Activated T-helper 1 cell treated with Interleukin-2 at 50 U/mL for 16 hours (primary cell): ENCODE results near the gene CA5A.
A peak's percentile ranks its signal among the peaks of the same experiment; 100 is the strongest.

Source experiments
- DNase-seq: peaks from one replicate; pipeline ENCODE4 v3.0.0-alpha.2; 2020; ENCODE audit warnings: low read depth

CA5A gene

DNA sequence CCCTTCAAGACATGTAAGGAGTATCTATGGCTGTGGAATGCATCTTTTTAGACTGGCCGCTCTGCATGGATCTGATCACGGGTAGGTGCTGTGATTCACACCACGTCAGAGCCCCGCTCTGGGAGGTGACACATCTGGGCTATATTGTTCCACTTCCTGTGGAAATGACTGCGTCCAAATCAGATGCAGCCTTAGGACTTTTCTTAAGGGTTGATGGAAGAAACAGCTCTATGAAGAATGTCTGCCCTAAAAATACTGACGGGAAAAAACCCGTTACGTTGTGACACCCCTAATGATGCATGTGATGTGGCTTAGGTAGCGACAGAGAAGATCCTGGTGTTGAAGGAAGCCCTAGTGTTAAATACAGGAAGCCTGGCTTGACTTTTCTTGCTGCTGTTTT lies 27.1 kb upstream of the CA5A start:
- peak; percentile 33 for DNase-seq

DNA sequence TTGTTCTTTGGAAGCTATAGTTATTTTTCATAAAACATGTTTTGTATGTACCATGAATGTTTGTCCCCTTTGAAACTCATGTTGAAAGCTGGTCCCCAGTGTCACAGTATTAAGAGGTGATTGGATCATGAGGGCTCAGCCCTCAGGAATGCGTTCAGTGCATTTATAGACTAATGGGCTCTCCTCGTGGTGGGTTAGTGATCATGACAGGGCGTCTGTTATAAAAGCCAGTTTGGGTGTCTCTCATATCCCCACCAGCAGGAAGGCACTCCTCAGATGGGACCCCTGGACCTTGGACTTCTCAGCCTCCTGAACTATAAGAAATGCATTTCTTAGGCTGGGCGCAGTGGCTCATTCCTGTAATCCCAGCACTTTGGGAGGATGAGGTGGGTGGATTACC lies 25.3 kb upstream of the CA5A start:
- no peak for DNase-seq

DNA sequence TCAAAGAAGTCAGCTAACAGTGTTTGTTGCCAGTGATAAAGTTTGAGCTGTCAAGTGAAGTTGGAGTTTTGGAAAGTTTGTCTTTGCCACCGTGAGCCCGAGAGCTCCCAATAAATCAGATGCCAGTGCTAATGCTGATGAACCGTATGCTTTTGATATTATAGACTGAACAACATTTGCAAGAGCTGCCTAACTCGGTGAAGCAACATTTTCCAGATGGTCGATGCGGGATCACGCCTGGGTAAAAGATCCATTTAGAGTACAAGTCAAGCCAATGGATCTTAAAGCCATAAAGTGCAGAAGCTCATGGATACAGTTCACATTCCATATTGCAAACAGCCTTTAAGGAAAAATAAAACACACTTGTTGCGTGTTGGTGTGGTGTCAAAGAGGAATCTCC lies 24.5 kb upstream of the CA5A start:
- DNase-seq: no peak

DNA sequence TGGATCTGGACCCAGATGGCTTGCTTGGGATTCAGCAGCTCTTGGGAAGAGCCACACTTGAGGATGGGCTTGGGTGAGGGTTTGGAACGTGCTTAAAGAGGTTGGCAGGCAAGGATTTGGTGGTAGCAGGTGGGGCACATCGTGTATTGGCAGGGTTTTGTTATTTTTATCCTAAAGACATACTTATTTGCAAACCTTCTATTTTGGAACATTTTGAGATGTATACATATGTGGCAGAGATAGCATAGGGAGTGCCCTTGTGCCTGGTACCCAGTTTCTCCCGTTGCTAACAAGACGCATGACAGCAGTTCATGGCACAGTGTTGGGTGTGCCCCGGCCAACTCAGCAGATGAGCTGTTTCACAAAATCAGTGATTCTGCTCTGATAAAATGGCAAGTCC lies 24.0 kb upstream of the CA5A start:
- no peak for DNase-seq

DNA sequence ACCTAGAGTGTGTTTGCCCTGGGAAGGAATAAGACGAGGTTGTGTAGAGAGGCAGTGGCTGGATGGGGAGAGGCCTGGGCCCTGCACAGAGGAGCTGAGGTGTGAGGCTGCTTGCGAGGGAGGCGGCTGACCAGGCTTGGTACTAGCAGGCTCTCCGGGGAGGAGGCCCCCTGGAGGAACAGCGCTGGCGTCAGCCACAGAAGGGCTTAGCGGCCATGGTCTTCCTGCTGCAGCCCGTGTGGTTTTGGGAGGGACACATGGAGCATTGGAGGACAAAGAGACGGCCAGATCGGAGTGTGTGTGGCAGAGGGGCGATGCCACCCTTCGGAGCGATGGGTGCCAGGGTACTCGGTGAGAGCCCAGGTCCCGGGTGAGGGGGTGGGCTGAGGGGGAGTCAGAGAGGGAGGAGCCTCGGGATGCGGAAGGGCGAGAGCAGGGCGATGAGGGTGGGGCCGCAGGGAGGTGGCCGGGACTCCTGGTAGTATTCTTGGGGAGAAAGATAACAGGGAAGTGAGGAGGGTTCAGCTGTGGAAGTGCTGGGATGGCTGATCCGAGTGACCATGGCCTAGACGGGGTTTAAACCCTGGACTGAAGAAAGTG lies 23.2 kb upstream of the CA5A start:
- DNase-seq: no peak

DNA sequence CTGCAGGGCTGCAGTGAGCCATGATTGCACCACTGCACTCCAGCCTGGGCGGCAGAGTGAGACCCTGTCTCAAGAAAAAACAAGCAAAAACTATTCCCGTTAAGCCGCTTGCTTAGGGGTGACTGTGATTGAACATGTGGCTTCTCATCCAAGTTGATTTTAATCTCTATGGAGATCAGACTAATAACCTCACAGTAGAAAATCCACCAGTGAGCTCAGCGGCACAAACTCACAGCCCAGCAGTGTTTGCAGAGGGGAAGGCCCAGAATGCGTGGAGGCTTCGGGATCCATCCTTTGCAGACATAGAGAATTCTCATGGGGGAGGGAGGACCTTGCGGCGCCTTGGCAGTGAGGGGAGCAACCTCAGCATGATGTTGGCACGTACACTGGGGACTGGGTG lies 22.3 kb upstream of the CA5A start:
- DNase-seq: no peak

DNA sequence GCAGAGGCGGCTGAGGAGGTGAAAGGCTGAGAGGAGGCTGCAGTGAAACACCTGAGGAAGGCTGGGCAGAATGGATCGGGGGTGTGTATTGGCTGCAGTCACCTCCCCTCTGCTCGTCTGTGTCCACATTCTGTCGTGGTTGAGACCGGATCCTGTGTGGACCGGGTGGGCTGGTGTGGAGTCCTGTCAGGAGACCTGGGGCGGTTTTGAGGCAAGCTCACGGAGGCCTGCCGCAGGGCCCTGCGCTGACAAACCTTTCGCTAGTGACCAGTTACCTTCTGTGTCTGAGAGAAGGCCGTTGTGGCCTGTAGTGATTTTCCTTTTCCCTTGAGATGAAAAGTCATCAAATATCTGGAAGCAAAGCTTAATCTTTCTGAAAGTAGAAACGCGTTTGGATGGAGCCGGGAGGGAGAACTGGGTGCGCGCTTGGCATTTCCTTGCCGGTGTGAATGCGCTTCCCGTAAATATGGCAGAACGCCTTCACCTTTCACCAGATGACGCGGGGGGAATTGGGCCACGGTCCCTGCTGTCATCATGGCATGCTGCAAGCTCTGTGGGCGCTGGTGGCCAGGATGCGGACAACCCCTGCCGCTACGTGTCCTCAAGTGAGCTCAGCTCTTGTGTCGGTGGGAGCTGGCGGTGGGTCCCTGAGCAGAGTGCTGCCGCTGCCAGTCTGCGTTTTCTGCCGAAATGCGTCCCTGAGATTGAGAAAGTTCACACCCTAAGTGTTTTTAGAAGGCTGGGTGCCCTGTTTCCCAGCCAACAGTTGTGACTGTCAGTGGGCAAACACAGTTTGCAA lies 21.2 kb upstream of the CA5A start:
- no peak for DNase-seq

DNA sequence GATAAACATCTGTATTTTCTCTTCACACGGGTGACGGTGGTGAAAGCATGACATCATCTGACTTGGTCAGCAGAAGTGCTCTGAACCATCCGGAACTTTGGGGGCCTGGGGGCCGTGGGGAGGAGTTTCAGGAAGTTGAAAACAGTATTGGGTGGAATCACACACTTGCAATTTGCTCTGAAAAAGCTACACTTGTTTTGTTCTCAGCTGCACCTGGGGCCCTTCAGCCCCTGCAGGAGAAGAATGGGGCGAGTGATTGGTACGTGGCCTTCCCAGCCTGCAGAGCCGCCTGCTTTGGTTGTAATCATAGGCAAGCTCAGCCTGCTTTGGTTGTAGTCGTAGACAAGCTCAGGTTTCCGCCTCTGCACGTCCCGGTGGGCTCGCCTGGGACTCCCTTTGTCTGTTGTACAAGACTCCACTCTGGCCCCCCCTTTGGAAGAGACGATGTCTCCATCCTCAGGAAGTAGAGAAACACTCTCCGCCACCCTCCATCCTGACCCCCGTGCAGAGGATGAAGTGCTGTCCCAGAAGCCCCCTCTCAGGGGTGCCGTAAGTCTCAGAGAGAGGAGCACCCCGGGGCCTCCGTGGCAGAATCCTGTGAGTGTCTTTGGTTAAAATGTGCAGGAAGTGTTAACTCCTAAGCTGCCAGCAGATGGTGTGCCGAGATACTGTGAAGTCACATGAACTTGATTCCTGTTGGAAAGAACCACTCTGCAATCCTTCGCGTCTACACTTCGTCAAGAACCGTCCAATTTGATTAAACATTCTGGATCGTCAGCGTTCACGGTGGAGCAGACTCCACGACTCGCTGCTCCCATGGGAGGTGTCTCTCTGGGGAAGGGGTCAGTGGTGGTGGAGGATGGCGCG lies 20.3 kb upstream of the CA5A start:
- peak; percentile 52 for DNase-seq

DNA sequence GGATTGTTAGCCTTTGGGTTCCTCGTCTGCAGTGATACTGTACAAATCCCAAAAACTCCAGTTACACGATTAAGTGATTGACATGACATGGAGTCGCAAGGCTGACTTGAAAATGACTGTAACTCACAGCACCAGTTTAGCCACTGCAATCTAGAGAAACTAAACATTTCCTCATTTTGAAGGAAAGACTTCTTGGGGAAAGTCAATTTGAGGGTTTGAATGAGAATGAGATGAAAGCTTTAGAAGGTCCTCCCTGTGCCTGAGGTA lies 19.7 kb upstream of the CA5A start:
- DNase-seq: no peak

DNA sequence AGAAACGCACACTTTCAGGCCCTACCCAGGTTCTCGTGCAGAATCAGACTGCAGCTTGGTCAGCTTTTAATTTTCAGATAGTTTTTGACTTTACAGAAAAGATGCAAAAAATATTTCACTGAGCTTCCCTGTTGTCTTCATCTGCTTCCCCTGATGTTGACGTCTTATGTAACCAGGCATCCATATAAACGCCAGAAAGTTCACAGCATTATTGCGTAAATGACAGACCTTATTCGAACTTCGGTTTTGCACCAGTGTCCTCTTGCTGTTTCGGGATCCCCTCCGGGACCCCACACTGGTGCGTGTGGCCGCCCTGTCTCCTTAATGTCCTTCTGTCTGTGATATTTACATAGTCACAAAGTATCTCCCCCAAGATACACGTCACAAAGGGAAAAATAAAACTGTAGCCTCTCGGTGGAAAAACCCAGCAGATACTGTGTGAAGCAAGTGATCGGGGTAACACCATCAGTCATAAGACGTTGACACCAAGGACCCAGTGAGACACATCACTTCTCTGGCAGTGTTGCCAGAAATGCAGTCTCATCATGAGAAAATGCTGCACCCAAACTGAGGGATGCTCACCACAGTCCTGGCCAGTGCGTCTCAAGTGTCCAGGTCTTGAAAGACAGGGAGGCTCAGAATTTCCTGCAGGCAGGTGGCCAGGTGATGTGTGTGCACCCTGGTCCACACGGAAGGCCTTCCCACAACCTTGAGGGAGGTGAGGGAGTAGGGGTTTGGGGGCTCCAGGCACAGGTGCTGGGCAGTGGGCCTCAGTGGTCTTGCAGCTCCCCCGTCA lies 19.2 kb upstream of the CA5A start:
- DNase-seq: no peak

DNA sequence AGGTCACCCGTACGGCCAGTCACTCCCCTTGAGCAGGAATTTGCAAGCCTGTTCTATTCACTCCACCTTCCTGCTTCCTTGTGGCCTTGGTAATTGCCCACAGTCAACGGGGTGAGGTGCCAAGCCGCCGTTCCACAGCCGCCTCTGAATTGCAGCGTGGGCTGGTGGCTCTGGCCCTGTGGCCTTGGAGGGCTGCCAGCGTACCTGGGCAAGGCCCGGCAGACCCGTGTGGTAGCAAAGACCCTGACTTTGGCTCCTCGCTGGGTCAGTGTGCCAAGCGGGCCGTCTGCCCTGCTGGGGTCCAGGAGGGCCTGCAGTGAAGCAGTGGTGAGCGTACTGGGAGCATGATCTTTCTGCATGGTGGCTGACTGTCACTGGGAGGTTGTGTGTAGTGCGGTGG lies 18.5 kb upstream of the CA5A start:
- DNase-seq: no peak

DNA sequence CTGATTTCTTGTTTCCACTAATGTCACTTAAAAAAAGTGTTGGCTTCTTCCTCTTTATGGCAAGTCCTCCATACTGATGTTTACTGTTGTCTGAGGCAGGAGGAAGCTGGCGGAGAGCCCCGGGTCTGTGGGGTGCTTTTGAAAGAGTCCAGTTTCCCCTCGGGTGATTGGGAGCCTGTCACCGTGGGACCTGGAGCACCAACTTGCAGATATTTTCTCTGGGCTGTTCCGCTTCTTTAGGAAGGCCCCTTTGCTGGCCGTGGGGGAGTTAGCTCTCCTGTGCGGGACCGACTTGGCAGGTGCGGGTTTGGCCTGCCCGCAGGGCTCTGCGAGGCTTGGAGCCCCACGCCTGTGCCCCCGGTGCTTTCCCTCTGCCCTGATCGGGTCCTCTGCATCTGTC lies 18.0 kb upstream of the CA5A start:
- DNase-seq: no peak

DNA sequence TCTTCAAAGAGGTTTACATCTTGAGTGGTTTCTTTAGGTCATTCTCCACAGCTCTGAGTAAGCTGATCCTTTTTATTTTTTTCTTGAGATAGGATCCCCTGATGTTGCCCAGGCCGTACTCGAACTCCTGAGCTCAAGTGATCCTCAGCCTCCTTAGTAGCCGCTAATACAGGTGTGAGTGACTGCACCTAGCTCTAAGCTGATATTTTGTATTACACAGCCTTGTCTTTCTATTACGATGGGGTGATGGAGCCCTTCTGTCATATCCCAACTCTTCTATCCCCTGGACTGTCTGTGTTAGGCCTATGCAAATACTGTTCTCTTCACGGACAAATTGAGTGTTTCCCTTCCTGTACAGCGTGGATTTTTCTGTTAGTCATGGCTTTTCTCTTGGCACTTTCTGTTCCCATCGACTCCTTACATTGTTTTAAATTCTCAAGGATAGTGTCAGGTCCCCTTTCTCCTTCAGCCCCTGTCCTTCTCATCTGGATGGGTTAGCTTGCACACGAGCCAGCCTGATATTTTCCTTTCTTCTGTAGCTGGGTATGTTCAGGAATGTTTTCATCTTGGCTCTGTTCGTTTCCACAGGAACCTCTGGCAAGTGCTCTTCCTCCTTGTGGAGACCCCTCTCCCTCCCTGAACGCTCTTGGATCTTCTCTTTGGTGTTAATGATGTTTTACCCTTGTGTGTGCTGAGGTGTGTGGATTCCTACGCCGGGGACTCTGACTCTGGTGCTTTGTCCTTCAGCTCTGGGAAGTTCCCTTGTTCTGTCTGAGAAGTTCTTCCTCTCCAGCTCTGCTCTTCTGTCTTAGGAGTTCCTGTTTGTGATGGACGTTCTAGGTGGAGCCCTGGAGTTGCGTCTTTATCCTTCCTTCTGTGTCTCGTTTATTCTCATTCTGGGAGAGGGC lies 17.2 kb upstream of the CA5A start:
- DNase-seq: no peak

DNA sequence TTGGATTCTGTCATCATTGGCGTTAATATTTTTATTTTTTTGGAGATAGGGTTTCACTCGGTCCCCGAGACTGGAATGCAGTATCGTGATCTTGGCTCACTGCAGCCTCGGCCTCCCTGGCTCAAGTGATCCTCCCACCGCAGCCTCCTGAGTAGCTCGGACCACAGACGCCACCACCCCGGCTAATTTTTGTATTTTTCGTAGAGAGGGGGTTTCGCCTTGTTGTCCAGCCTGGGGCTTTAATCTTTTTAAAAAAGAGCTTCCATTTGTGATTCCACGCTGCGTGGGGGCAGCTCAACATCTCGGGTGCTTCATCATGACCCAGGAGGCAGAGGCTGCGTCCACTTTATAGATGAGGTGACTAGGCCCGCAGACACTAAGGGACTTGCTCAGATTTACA lies 16.4 kb upstream of the CA5A start:
- DNase-seq: no peak

DNA sequence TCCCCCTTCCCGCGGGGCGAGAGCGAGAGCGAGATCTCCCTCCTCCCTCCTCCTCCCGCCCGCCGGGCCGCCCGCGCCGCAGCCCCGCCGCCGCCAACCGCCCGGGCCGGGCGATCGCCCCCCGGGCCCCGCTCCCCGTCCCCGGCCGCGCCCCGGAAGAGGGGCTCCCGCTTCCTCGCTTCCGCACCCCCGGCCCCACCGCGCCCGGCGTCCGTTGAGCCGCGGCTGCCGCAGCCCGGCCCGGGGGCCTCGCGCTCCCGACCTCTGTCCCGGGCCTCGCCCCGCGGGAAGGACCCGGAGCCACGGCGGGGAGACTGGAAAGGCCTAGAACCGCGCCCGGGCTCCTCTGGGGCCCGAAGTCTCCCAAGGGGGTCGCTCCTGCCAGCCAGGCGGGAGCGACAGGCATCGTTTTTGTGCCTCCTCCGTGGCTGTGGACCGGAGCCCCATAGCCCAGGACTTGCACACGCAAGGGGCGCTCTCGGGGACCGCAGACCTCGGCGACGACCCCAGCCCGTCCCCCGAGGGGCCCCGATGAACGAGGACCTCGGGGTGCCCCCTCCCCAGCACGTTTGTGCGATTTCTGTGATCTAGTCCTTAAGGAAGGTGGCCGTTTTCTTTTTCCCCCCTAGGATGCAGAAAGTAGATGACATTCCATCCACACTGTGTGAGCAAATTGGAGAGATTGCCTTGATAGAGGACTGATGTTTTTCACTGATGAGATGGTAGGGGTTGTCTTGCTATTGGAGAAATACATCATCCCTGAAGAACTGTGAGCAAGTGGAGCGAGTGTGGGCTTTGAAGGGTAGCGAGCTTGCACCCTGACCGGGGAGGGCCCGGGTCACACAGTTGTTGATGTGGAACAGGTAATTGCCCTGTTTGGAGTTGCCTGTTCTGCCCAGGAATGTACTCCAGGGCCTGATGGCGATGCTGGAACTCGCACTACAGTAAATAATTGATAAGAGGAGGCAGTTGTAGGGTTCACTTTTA lies 15.5 kb upstream of the CA5A start:
- no peak for DNase-seq

DNA sequence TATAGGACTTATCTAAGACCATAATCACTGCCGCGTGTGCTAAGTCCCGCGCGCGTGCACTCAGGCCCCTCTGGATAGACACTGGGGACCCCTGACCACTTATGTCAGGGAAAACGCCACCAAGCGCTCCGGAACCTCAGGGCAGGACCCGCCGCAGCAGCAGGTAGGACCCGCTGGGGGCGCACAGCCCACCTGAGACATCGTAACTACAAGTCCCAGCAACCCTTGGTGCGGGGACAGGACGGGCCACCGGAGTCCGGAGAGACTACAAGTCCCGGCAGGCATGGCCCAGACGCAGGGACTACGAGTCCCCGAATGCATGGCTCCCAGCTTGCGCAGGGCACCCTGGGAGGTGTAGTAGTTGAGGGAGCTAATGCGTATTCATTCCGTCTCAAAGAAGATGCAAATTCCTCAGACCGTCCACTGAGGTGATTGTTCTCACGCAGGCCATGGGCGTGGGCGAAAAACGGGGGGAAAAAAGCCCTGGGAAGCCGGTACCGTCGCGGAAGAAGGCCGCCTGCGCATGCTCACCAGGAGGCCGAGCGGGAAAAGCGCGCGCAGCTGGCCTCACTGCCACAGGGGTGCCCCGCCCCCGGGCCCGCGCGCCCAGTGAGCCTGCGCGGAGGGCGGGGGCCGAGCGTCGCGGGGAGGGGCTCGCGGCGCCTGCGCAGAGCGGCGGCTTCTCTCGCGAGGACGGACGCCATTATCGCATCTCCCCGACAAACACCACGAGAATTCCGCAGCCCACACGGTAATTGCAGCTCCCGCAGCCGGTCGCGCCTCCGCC lies 14.6 kb upstream of the CA5A start, which contains the start of gene BANP:
BANP (plus strand) TSS at position 670 of the 787 bp plus-strand sequence. CDS start 23,682 bp downstream, outside the sequence.
- peak; percentile 94 for DNase-seq

DNA sequence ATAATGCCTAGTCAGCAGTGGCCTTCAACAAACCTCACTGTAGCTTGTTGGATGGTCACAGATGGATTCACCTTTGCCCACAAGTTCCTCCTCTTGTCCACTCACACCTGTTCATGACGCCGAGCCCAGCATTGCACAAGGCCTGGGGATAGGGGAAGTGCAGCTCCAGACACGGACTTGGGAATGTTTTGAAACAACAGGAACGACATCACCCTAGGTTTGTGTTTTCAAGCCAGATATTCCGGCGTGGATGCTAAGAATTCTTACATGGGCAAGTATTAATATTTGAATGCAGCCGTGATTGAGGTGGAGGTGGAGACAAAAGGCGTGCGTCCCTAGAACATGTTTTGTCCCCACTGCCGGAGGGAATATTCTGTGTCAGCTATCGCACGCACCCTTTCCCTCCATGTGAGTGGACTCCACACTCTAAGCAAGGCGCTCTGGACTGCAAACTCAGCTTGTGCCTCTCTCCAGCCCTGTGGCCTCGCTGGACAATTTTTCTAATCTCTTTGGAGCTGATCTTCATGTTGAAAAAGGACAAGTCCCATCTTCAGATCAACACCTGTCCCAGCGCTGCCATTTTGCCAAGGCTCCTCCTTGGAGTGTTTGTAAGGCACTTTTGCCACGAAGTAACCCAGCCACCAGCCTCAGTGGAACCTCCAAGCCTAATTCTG lies 12.9 kb upstream of the CA5A start:
- no peak for DNase-seq

DNA sequence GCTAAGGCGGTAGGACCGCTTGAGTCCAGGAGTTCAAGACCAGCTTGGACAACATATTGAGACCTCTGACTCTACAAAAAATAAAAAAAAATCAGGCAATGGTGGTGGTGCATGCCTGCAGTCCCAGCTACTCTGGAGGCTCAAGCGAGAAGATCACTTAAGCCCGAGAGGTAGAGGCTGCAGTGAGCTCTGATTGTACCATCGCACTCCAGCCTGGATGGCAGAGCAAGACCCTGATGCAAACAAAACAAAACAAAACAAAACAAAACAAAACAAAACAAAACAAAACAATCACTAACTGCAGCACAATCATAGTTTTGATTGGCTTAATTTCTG lies 12.4 kb upstream of the CA5A start:
- no peak for DNase-seq

DNA sequence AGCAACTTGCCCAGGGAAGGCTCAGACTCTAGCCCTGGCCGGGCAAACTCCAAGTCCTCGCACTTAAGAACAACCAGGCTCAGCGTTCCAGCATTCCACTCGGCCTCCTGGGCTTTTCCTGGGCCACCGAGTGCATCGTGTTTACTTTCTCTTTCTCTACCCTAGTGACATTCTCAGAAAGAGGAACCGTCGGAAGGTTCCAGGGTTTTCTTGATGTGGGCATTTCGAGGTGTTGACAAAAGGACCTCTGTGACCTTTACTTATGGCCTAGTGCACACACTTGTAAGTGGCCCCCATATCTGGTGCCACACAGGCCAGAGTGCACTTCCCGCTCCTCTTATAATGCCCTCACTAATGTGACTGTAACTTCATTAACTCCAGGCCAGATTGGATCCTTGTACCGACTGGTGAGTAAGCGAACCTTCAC lies 11.8 kb upstream of the CA5A start:
- DNase-seq: no peak
